NCI-H1436 (cell line): Measurements from ENCODE around the gene YWHAH.

Source experiments
- DNase-seq: peaks from one replicate; lab custom pipeline; 2025; lab: John Stamatoyannopoulos, UW

YWHAH gene

GRCh38 chr22:31950226-31950625 lies 5.9 kb downstream of the YWHAH start:
- no peak for DNase-seq

GRCh38 chr22:31951194-31952093 lies 7.1 kb downstream of the YWHAH start:
- no peak for DNase-seq

GRCh38 chr22:31952094-31952401 lies 7.7 kb downstream of the YWHAH start:
- DNase-seq: no peak

- no peak for DNase-seq
Observed at GRCh38 chr22:31952472-31952871, 8.1 kb downstream of the YWHAH start.

- DNase-seq: no peak
Observed at GRCh38 chr22:31953261-31953660, 8.9 kb downstream of the YWHAH start.

GRCh38 chr22:31954535-31955523 lies 10.5 kb downstream of the YWHAH start:
- no peak for DNase-seq

- no peak for DNase-seq
Observed at GRCh38 chr22:31956360-31956759, 12.0 kb downstream of the YWHAH start.

GRCh38 chr22:31957970-31958594 lies 13.7 kb downstream of the YWHAH start:
- DNase-seq: no peak

GRCh38 chr22:31958625-31959239 lies 14.4 kb downstream of the YWHAH start:
- DNase-seq: no peak

- no peak for DNase-seq
Observed at GRCh38 chr22:31960767-31961166, 16.4 kb downstream of the YWHAH start.

GRCh38 chr22:31962387-31963125 lies 18.2 kb downstream of the YWHAH start:
- DNase-seq: no peak

- no peak for DNase-seq
Observed at GRCh38 chr22:31968022-31968421, 23.7 kb downstream of the YWHAH start.

- DNase-seq: peak; percentile 84
Observed at GRCh38 chr22:31969789-31970489, 25.6 kb downstream of the YWHAH start.

GRCh38 chr22:31970490-31971444 lies 26.4 kb downstream of the YWHAH start:
- DNase-seq: peak; percentile 76

GRCh38 chr22:31972180-31972579 lies 27.8 kb downstream of the YWHAH start:
- DNase-seq: no peak

GRCh38 chr22:31973739-31974138 lies 29.4 kb downstream of the YWHAH start:
- DNase-seq: no peak

GRCh38 chr22:31977141-31977841 lies 33.0 kb downstream of the YWHAH start:
- peak; percentile 72 for DNase-seq

GRCh38 chr22:31977939-31978338 lies 33.6 kb downstream of the YWHAH start:
- no peak for DNase-seq

GRCh38 chr22:31980628-31981027 lies 36.3 kb downstream of the YWHAH start:
- DNase-seq: no peak
